Middle frontal gyrus (tissue), 1 donor: ENCODE measurements around the gene FBXW5.

Source experiments
- DNase-seq: peaks from one replicate; pipeline ENCODE4 v3.0.0-alpha.2; 2015; ENCODE audit warnings: low spot score; ENCODE audit errors: extremely low spot score

Gene FBXW5

DNA sequence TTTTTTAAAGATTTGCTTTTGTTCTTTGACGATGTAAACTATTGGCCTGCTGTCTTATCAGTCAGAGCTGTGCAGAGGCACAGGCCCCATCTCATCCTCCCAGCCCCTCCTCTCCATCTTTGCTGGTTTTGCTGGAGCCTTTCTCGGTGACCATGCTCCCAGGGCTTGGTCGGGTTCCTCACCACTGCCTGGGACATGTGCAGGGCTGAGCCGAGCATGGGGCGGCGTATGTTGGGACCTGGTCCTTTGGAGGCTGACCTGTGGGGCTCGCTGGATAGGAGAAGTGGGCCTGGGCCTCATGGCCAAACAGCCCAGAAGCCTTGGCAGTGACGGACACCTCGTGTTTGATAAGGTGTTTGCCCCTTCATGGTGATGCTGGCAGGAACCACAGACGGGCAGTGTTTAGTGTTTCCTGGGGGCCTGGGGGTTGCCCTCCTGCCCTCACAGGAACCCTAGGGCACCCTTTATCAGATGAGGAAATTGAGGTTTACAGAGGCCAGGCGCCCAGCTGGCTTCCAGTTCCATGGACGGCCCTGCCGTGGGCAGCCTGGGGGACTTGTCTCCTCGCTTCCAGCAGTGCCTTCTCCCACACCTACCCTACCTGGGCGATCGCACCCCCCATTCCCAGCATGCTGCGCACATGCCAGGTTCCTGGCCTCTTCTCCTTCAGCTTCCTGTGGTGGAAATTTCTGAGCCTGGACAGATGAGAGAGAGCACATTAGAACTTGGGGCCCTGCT lies 30.7 kb downstream of the FBXW5 start:
- no peak for DNase-seq

- no peak for DNase-seq
These were observed 33.7 kb downstream of the FBXW5 start for GRCh38 chr9:136910901-136911245.

DNA sequence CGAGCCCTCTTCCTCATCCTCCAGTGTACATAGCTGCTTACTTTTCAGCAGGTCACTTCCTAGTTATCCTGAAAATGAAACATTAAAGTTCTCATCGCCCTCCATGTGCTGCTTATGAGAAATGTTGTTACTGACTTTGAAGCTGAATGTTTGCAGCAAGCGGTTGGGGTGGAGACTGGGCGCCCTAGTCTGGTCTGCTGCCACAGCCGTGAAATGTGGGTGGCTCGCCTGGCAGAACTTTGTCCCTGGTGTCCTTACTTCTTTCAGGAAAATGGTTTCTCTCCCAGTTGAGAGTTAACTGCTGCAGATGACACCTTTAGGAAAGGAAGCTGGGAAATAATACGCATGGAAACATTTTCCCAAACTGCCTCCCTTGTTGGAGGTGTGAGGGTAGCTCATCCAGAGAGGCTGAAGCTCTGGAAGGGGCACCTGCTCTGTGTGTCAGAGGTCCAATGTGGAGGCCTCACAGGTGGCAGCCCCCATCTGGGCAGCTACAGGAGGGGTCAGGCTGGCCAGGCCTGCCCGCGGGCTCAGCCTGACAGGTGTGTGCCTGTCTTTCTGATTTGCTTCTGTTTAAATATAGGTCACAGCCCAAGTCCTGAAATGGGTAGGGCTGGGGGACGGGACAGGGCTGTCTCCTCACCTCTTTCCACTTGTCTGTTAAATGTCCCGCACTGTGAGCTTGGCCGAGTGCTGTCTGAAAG lies 34.2 kb downstream of the FBXW5 start:
- no peak for DNase-seq

GRCh38 chr9:136907011-136907914 lies 37.3 kb downstream of the FBXW5 start:
- DNase-seq: no peak

- no peak for DNase-seq
These were observed 38.3 kb downstream of the FBXW5 start for GRCh38 chr9:136906266-136906665.

DNA sequence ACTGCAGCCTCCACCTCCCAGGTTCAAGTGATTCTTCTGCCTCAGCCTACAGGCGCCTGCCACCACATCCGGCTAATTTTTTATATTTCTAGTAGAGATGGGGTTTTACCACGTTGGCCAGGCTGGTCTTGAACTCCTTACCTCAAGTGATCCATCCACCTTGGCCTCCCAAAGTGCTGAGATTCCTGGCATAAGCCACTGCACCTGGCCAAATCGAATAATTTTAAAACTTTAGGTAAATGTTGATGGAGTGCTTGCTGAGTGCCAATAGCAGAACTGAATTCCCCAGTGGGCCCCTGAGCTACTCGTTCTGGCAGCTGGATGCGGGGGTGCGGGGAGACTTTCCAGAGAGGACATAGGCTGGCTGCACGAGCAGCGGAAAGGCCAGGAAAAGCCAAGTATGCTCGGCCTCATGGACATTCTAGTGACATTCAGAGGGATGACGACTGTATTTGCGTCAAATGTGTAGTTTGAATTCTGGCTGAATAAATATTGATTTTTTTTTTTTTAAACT lies 41.4 kb downstream of the FBXW5 start:
- no peak for DNase-seq

DNA sequence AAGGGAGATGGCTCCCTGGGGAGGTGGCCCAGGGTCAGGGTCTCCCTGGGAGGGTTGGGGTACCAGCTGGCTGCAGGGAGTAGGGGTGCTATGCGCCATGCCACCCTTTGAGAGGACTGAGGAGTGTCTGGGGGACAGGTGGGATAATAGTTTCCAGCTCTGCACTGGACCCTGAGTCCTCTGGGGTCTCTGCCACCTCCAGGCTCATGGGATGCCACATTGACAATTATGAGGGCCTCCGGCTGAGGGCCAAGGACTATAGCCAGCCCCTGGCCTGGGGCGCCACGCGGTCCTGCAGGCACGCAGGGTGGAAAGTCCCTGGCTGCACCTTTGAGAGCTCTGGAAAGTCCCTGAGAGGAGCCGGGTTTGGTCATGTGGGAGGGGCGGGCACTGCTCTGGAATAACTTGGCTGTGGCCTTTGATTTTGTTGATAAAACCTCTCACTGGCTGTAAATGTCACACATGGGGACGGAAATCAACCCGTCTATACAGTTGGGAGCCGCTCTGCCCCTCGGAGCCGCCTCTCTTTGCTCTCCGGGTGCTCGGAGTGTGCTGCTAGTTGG lies 42.2 kb downstream of the FBXW5 start:
- DNase-seq: no peak

DNA sequence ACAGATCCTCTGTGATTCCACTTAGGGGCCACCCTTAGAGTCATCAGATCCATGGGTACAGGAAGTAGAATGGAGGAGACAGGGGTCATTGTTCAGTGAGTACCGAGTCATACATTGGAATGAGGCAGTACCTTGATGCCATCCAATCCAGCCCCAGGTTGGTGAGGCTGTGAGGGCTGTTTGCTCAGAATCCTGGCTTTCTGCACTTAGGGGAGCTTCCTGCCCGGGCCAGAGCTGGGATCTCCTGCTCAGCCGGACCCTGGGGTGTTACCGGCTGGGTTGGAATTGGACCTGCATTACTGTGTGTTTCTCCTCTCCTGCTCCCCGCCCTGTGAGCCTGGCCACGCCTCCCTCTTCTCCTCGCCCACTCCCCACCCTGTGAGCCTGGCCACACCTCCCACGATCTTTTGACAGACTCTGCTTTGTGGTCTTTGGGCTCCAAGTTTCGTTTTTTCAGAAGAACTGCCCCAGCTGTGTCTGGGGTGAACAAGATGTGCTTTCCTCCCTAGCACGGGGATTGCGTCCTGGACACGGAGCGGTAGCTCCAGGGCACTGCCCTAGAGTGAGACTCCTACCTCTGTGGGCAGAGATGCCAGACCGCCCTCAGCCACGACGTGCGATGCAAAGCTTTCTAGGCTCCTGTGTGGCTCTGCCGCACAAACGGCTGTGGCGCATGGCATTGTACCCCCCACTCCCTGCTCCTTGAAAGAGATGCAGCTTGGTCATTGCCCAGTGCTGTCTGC lies 42.9 kb downstream of the FBXW5 start:
- DNase-seq: no peak

DNA sequence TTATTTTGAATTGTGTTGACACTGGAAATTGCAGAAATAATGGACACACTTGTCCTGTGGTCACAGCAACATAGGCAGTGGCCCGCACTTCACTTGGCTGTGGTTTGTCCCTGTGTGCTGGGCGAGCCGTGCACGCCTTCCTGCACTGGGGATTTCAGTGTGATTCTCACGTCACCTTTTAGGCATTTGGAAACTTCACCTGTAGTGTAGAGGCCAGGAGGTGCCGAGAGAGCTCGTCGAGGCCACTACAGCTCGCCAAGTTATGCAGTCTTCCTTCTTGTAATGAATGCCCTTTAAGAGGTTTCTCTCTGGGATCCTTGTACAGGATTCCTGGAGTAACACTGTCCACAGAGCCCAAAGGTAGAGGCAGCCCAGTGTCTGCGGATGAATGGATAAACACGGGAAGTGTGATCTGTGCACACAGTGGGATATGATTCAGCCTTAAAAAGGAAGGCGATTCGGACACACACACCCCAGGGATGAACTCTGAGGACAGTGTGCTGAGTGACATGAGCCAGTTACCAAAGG lies 43.5 kb downstream of the FBXW5 start:
- no peak for DNase-seq

DNA sequence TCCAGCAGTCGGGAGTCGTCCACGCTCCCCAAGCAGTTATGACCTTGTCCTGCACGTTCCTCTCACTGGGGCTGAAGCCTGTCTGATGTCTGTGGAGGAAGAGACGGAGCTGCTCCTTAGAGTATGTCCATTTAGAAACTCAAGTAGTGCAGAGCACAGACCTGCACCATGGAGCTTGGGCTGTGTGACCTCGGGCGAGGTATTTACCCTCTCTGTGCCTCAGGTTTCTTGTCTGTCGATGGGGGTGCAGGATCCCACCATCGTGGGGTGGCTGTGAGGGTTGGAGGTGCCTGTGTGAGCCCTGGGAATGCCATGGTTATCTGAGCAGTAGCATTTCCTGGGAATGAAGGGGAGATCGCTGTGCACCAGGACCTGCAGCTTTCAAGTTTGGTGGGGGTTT lies 44.0 kb downstream of the FBXW5 start:
- no peak for DNase-seq

GRCh38 chr9:136899196-136899595 lies 45.3 kb downstream of the FBXW5 start:
- DNase-seq: no peak

DNA sequence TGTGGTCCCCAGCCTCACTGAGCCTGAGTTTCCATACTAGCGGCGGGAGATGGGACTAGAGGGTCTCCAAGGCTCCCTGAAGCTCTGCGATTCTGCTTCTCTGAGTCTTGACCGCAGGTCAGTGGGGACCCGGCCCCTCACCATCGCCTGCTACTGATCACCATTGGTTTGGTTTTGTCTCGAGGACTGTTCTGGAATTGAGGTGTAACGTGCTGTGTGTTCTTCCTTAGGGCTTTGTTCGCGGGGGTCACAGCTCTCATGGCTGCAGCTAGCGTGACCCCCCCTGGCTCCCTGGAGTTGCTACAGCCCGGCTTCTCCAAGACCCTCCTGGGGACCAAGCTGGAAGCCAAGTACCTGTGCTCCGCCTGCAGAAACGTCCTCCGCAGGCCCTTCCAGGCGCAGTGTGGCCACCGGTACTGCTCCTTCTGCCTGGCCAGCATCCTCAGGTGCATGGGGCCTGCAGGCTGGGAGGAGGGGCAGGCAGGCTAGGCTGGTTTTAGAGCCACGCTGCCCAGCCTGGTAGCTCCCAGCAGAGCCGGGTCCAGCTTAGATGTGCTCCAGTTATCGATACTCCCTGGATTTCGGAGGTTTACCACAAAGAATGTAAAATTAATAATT lies 45.9 kb downstream of the FBXW5 start:
- no peak for DNase-seq

- no peak for DNase-seq
These were observed 48.5 kb downstream of the FBXW5 start for GRCh38 chr9:136896027-136896426.

DNA sequence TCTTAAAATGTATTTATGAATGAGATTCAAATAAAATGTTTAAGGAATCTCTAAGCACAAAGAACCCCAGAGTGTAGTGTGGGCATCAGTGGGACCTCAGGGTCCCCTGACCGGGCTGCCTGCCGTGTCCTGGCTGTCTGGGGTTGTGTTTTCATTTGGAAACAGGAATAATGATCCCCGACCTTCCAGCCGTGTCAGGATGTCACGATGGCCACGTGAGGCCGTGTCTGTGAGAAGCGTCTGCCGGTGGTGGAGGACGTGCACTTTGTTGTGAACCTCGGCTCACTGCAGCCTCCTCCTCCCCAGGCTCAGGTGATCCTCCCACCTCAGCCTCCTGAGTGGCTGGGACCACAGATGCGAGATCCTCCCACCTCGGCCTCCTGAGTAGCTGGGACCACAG lies 53.9 kb downstream of the FBXW5 start:
- no peak for DNase-seq
